ENCODE results near the gene LRRK2. TPM values are rescaled to one million over a fixed set of nuclear protein-coding genes. Genes with fewer than 3 reads are reported as not detected.

LRRK2 gene
- total and polyA plus RNA-seq, 4 donors, result 7.0 to 42.0 (median 21.1) TPM

DNA sequence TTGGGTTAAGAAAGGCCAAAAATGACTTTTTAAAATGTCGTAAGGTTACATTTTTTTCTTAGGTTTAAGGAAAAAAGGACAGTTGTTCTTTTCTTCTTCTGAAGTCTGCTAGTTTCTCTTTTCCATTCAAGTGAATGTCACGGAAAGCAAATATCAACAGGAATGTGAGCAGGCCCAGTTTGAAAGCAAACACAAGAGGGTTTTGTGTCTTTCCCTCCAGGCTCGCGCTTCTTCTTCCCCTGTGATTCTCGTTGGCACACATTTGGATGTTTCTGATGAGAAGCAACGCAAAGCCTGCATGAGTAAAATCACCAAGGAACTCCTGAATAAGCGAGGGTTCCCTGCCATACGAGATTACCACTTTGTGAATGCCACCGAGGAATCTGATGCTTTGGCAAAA lies 85.4 kb downstream of the LRRK2 start:
- Histone ChIP-seq H3K36me3 (ENCODE audit: control insufficient read depth in 1 of 2, insufficient read depth in 2 of 2, low read length in 1 of 2) (no peaks in the 10 kb centered on the region), H3K4me1 (ENCODE audit: control insufficient read depth in 1 of 2, insufficient read depth in 2 of 2, low read length in 2 of 2) (no peaks in the 10 kb centered on the region), H3K4me3 (ENCODE audit: low read length in 2 of 2) (no peak overlapping the region), H3K27ac (ENCODE audit: low read depth in 1 of 2, low read length in 2 of 2) (no peak overlapping the region), H3K27me3 (ENCODE audit: control insufficient read depth in 1 of 2, insufficient read depth in 2 of 2, low read length in 1 of 2) (no peaks in the 10 kb centered on the region), H3K9me3 (ENCODE audit: control insufficient read depth, low read length) (no peaks in the 10 kb centered on the region)
- intact Hi-C loops (cut with DNase I), result loop anchor here in 1 of 2 donors (5.0 to 10.0 kb wide), 2 partner anchors 158 to 295 kb away; no protein-coding TSS in a partner anchor
- 83% methylated on average over 9 of the region's 9 CpGs for WGBS, 2 donors
- DNase-seq (no peak), ATAC-seq (ENCODE audit: low FRiP score) (no peak)

- Histone ChIP-seq H3K4me3 (ENCODE audit: low read length in 2 of 2) (no peak overlapping the region), H3K27ac (ENCODE audit: low read depth in 1 of 2, low read length in 2 of 2) (no peak overlapping the region), H3K36me3 (ENCODE audit: control insufficient read depth in 1 of 2, insufficient read depth in 2 of 2, low read length in 1 of 2) (no peaks in the 10 kb centered on the region), H3K4me1 (ENCODE audit: control insufficient read depth in 1 of 2, insufficient read depth in 2 of 2, low read length in 2 of 2) (no peaks in the 10 kb centered on the region), H3K9me3 (ENCODE audit: control insufficient read depth, low read length) (no peaks in the 10 kb centered on the region), H3K27me3 (ENCODE audit: control insufficient read depth in 1 of 2, insufficient read depth in 2 of 2, low read length in 1 of 2) (no peaks in the 10 kb centered on the region)
- ATAC-seq (ENCODE audit: low FRiP score) (no peak), DNase-seq (no peak)
- intact Hi-C loops (cut with DNase I), result loop anchor here (2.0 to 10.0 kb wide), 3 partner anchors 159 to 297 kb away; no protein-coding TSS in a partner anchor
Observed at GRCh38 chr12:40312196-40312595, 87.4 kb downstream of the LRRK2 start.

DNA sequence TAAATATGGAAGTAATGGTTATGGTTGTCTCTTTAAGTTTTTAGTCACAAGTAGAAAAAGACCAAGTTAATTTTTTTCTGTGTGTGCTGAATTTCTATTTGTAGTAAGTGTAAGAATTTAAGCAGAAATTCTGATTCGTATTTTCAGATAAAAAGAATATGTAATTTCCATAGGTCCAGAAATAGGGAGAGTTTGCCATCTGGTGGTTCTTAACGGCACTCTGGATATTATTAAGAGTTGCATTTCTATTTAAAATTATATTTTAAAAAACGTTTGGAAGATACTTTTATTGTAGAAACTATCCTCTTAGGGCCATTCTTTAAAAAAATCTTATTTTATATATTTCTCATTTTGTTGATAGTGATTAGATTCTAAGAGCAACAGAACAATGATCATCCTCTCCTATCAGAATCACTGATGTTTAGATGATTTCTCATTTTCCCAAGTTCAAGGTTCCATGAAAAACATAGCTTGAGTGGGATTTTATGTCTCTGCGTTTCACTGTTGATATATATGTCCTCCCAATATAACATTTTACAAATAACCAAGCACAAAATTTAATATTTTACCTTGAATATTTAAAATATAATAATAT lies 88.3 kb downstream of the LRRK2 start:
- 22 to 27% methylated on average over 4 of the region's 4 CpGs for WGBS, 2 donors
- peaks cover 0 to 2% of the 10 kb centered on the region in 2 donors for H3K36me3 ChIP-seq (ENCODE audit: control insufficient read depth in 1 of 2, insufficient read depth in 2 of 2, low read length in 1 of 2)
- H3K27me3 ChIP-seq (ENCODE audit: control insufficient read depth in 1 of 2, insufficient read depth in 2 of 2, low read length in 1 of 2), result no peaks in the 10 kb centered on the region
- no peak overlapping the region for H3K4me3 ChIP-seq (ENCODE audit: low read length in 2 of 2)
- H3K4me1 ChIP-seq (ENCODE audit: control insufficient read depth in 1 of 2, insufficient read depth in 2 of 2, low read length in 2 of 2), result no peaks in the 10 kb centered on the region
- ATAC-seq (ENCODE audit: low FRiP score) (no peak), DNase-seq (no peak)
- intact Hi-C loops (cut with DNase I), result loop anchor here (2.0 to 10.0 kb wide), 3 partner anchors 160 to 298 kb away; no protein-coding TSS in a partner anchor
- no peak overlapping the region for H3K27ac ChIP-seq (ENCODE audit: low read depth in 1 of 2, low read length in 2 of 2)
- no peaks in the 10 kb centered on the region for H3K9me3 ChIP-seq (ENCODE audit: control insufficient read depth, low read length)

- Histone ChIP-seq H3K9me3 (ENCODE audit: control insufficient read depth, low read length) (no peaks in the 10 kb centered on the region), H3K4me1 (ENCODE audit: control insufficient read depth in 1 of 2, insufficient read depth in 2 of 2, low read length in 2 of 2) (no peaks in the 10 kb centered on the region), H3K4me3 (ENCODE audit: low read length in 2 of 2) (no peak overlapping the region), H3K27ac (ENCODE audit: low read depth in 1 of 2, low read length in 2 of 2) (no peak overlapping the region), H3K27me3 (ENCODE audit: control insufficient read depth in 1 of 2, insufficient read depth in 2 of 2, low read length in 1 of 2) (no peaks in the 10 kb centered on the region), H3K36me3 (ENCODE audit: control insufficient read depth in 1 of 2, insufficient read depth in 2 of 2, low read length in 1 of 2) (peaks cover 0 to 2% of the 10 kb centered on the region in 2 donors)
- intact Hi-C loops (cut with DNase I), result loop anchor here (2.0 to 10.0 kb wide), 3 partner anchors 161 to 299 kb away; no protein-coding TSS in a partner anchor
- ATAC-seq (ENCODE audit: low FRiP score) (no peak), DNase-seq (no peak)
- 92 to 93% methylated on average over 10 of the region's 10 CpGs for WGBS, 2 donors
Observed at GRCh38 chr12:40313928-40314327, 89.1 kb downstream of the LRRK2 start.

DNA sequence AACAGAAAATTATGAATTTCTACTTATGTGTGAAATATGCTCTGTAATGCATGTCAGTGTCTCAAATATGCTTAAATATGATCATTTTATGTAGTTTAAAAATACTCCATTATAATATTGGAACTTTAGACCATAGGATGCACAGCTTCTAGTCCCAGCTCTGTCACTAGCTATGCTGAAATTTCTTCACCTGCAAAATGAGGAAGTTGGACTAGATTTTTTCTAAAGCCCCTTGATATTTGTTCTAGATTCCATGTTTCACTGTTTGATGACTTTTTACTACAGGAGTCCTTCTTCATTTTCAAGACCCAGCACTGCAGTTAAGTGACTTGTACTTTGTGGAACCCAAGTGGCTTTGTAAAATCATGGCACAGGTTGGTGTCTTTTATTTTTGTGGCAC lies 90.1 kb downstream of the LRRK2 start:
- DNase-seq (no peak), ATAC-seq (ENCODE audit: low FRiP score) (no peak)
- Histone ChIP-seq H3K4me1 (ENCODE audit: control insufficient read depth in 1 of 2, insufficient read depth in 2 of 2, low read length in 2 of 2) (no peaks in the 10 kb centered on the region), H3K9me3 (ENCODE audit: control insufficient read depth, low read length) (no peaks in the 10 kb centered on the region), H3K27ac (ENCODE audit: low read depth in 1 of 2, low read length in 2 of 2) (no peak overlapping the region), H3K36me3 (ENCODE audit: control insufficient read depth in 1 of 2, insufficient read depth in 2 of 2, low read length in 1 of 2) (peaks cover 0 to 2% of the 10 kb centered on the region in 2 donors), H3K27me3 (ENCODE audit: control insufficient read depth in 1 of 2, insufficient read depth in 2 of 2, low read length in 1 of 2) (no peaks in the 10 kb centered on the region), H3K4me3 (ENCODE audit: low read length in 2 of 2) (no peak overlapping the region)
- intact Hi-C loops (cut with DNase I), result loop anchor here in 1 of 2 donors (5.0 to 10.0 kb wide), 2 partner anchors 163 to 300 kb away; no protein-coding TSS in a partner anchor

GRCh38 chr12:40315375-40315774 lies 90.6 kb downstream of the LRRK2 start:
- 94% methylated on average over 1 of the region's 1 CpG for WGBS, 2 donors
- Histone ChIP-seq H3K27me3 (ENCODE audit: control insufficient read depth in 1 of 2, insufficient read depth in 2 of 2, low read length in 1 of 2) (no peaks in the 10 kb centered on the region), H3K36me3 (ENCODE audit: control insufficient read depth in 1 of 2, insufficient read depth in 2 of 2, low read length in 1 of 2) (peaks cover 0 to 2% of the 10 kb centered on the region in 2 donors), H3K27ac (ENCODE audit: low read depth in 1 of 2, low read length in 2 of 2) (no peak overlapping the region), H3K4me3 (ENCODE audit: low read length in 2 of 2) (no peak overlapping the region), H3K4me1 (ENCODE audit: control insufficient read depth in 1 of 2, insufficient read depth in 2 of 2, low read length in 2 of 2) (no peaks in the 10 kb centered on the region), H3K9me3 (ENCODE audit: control insufficient read depth, low read length) (no peaks in the 10 kb centered on the region)
- intact Hi-C loops (cut with DNase I), result loop anchor here in 1 of 2 donors (10.0 kb wide), 1 partner anchor 301 kb away; no protein-coding TSS in a partner anchor
- ATAC-seq (ENCODE audit: low FRiP score) (no peak), DNase-seq (no peak)

- ATAC-seq (ENCODE audit: low FRiP score) (no peak), DNase-seq (no peak)
- intact Hi-C loops (cut with DNase I), result no loop called here
- Histone ChIP-seq H3K9me3 (ENCODE audit: control insufficient read depth, low read length) (no peaks in the 10 kb centered on the region), H3K27ac (ENCODE audit: low read depth in 1 of 2, low read length in 2 of 2) (no peak overlapping the region), H3K4me3 (ENCODE audit: low read length in 2 of 2) (no peak overlapping the region), H3K36me3 (ENCODE audit: control insufficient read depth in 1 of 2, insufficient read depth in 2 of 2, low read length in 1 of 2) (no peaks in the 10 kb centered on the region), H3K4me1 (ENCODE audit: control insufficient read depth in 1 of 2, insufficient read depth in 2 of 2, low read length in 2 of 2) (no peaks in the 10 kb centered on the region), H3K27me3 (ENCODE audit: control insufficient read depth in 1 of 2, insufficient read depth in 2 of 2, low read length in 1 of 2) (no peaks in the 10 kb centered on the region)
Observed at GRCh38 chr12:40324261-40324660, 99.5 kb downstream of the LRRK2 start.

- no peaks in the 10 kb centered on the region for H3K4me1 ChIP-seq (ENCODE audit: control insufficient read depth in 1 of 2, insufficient read depth in 2 of 2, low read length in 2 of 2)
- H3K27ac ChIP-seq (ENCODE audit: low read depth in 1 of 2, low read length in 2 of 2), result no peak overlapping the region
- WGBS, 2 donors, result 58 to 60% methylated on average over 5 of the region's 5 CpGs
- intact Hi-C loops (cut with DNase I), result no loop called here
- H3K36me3 ChIP-seq (ENCODE audit: control insufficient read depth in 1 of 2, insufficient read depth in 2 of 2, low read length in 1 of 2), result no peaks in the 10 kb centered on the region
- H3K9me3 ChIP-seq (ENCODE audit: control insufficient read depth, low read length), result no peaks in the 10 kb centered on the region
- no peaks in the 10 kb centered on the region for H3K27me3 ChIP-seq (ENCODE audit: control insufficient read depth in 1 of 2, insufficient read depth in 2 of 2, low read length in 1 of 2)
- DNase-seq, result no peak
- no peak for ATAC-seq (ENCODE audit: low FRiP score)
- H3K4me3 ChIP-seq (ENCODE audit: low read length in 2 of 2), result no peak overlapping the region
Observed at GRCh38 chr12:40325349-40325960, 100.7 kb downstream of the LRRK2 start.

- WGBS, 2 donors, result 89 to 90% methylated on average over 3 of the region's 3 CpGs
- Histone ChIP-seq H3K27me3 (ENCODE audit: control insufficient read depth in 1 of 2, insufficient read depth in 2 of 2, low read length in 1 of 2) (no peaks in the 10 kb centered on the region), H3K27ac (ENCODE audit: low read depth in 1 of 2, low read length in 2 of 2) (no peak overlapping the region), H3K4me1 (ENCODE audit: control insufficient read depth in 1 of 2, insufficient read depth in 2 of 2, low read length in 2 of 2) (no peaks in the 10 kb centered on the region), H3K36me3 (ENCODE audit: control insufficient read depth in 1 of 2, insufficient read depth in 2 of 2, low read length in 1 of 2) (no peaks in the 10 kb centered on the region), H3K9me3 (ENCODE audit: control insufficient read depth, low read length) (no peaks in the 10 kb centered on the region), H3K4me3 (ENCODE audit: low read length in 2 of 2) (no peak overlapping the region)
- no peak for DNase-seq
- no peak for ATAC-seq (ENCODE audit: low FRiP score)
- intact Hi-C loops (cut with DNase I), result no loop called here
Observed at GRCh38 chr12:40327535-40327934, 102.7 kb downstream of the LRRK2 start.
